Measurements from ENCODE around the gene S100A16.
"Not testable (repeated sequence)": the region's sequence is repeated elsewhere in the genome, so short reads cannot be mapped to it uniquely, and the experiment has no call there.

The S100A16 gene

DNA sequence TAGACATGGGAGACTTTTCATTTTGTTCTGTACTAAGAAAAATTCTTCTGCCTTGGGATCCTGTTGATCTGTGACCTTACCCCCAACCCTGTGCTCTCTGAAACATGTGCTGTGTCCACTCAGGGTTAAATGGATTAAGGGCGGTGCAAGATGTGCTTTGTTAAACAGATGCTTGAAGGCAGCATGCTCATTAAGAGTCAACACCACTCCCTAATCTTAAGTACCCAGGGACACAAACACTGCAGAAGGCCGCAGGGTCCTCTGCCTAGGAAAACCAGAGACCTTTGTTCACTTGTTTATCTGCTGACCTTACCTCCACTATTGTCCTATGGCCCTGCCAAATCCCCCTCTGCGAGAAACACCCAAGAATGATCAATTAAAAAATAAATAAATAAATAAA lies 29.4 kb downstream of the S100A16 start:
- not testable (repeated sequence) for DNase-seq

- DNase-seq = not testable (repeated sequence)
These were observed 30.1 kb downstream of the S100A16 start for GRCh38 chr1:153582836-153583235.

DNA sequence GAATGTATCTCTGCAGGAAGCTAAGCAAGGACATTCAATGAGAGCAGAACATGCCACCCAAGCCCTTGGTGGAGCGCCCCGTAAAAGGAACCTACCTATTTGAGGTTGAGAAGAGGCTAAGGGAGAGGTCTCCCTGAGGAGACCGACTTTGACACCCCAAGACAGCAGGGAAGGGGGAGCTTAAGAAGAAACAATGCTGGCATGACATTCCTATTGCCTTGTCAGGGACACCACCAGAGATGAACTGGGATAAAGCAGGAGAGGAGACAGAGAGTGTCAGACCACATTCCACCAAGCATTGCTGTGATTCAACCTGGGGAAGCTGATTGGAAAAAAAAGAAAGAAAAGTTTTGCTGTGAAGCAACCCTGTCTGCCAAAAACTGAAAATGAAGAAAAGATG lies 34.0 kb downstream of the S100A16 start:
- DNase-seq = no peak

DNA sequence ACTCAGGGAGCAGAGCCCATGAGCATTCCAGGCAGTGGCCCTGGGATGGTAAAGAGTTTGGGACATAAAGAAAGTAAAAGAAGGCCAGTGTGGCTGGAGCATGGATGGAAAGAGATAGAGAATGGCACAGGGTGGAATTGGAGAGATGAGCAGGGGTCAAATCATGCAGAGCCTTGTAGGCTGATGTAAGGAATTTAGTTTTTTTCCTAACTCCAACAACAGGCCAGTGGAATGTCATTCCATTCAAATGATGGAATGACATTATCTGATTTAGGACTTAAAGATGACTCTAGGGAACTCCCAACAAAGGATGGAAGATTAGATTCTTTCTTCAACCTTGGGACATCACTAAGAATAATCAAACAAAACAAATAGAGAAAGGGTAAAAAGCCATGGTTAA lies 34.4 kb downstream of the S100A16 start:
- DNase-seq = no peak

DNA sequence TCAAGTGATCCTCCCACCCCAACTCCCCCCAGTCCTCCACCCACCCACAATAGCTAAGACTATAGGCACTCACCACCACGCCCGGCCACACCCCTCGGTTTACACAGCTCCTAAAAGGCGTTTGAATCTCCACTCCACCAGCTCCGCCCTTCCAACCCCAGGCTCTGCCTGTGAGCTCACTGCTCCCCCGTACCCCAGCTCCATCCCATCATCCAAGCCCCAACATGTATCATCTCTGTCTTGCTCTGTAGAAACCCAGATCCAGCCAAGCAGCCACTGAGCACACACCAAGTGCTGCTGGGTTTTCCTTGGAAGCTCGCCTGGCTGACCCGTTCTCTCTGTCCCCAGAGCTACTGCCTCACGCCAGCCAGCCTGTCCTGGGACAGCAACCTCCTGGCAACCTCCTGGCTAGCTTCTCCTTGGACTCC lies 35.3 kb downstream of the S100A16 start:
- no peak for DNase-seq

DNA sequence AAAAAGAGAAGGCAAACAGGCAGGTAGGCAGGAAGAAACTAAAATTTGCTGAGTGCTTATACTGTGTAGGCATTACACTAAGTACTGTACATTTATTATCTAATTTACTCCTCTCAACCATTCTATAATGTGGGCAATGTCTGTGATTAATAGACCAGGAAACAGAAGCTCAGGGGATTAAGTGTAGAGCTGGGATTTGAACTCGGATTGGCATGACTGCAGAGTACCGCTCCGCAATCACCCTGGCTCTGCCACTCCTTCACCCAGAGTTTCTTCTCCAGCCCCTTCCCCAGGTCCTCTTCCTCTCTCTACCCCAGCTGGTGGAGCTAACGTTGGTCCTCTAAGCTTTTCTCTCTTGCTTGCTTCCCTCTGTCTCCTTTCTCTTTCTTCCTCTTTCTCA lies 35.8 kb downstream of the S100A16 start:
- no peak for DNase-seq

GRCh38 chr1:153575497-153575896 lies 37.4 kb downstream of the S100A16 start:
- not testable (repeated sequence) for DNase-seq

DNA sequence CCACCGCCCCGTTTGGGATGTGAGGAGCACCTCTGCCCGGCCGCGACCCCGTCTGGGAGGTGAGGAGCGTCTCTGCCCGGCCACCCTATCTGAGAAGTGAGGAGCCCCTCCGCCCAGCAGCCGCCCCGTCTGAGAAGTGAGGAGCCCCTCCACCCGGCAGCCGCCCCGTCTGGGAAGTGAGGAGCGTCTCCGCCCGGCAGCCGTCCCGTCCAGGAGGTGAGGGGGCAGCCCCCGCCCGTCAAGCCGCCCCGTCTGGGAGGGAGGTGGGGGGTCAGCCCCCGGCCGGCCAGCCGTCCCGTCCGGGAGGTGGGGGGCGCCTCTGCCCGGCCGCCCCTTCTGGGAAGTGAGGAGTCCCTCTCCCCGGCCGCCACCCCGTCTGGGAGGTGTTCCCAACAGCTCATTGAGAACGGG lies 37.9 kb downstream of the S100A16 start:
- not testable (repeated sequence) for DNase-seq

- DNase-seq = no peak
These were observed 39.6 kb downstream of the S100A16 start for GRCh38 chr1:153573351-153573750.

GRCh38 chr1:153572569-153573015 lies 40.3 kb downstream of the S100A16 start:
- DNase-seq = peak; percentile 65

DNA sequence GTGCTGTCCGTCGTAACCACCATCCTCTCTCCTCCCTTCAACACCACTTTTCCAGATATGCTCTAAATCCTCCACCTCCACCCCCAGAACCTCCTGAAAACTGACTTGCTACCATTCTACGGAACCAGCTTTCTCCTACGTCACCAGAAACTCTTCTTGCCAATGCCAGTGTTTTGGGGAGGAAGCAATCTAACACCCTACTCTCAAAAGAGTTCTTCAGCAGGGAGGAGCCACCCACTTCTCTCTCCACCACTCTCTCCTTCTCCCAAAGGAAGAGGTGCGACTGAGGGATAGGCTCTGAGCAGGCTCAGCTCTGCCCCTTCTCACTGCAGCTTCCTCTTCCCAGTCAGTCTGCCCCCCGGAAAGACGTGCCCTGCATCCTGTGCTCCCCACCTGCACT lies 41.2 kb downstream of the S100A16 start:
- DNase-seq = no peak

DNA sequence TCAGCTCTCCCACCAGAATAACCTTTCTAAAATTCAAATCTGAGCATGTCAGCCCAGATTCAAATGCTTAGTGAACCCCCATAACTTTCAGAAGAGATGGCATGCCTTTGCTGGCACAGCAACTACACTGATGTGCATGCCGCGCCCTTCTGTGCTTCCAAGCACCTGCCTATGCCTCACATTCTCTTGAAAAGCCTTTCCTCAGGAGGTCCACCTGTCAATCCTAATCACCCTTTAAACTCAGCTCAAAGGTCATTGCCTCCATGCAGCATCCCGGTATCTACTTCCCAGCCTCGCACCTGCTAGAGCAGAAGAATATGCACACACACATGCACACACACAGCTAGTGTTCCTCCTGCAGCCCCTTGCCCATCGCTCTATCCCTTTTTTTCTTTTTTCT lies 42.1 kb downstream of the S100A16 start:
- no peak for DNase-seq

- DNase-seq = no peak
These were observed 43.5 kb downstream of the S100A16 start for GRCh38 chr1:153569465-153569864.

DNA sequence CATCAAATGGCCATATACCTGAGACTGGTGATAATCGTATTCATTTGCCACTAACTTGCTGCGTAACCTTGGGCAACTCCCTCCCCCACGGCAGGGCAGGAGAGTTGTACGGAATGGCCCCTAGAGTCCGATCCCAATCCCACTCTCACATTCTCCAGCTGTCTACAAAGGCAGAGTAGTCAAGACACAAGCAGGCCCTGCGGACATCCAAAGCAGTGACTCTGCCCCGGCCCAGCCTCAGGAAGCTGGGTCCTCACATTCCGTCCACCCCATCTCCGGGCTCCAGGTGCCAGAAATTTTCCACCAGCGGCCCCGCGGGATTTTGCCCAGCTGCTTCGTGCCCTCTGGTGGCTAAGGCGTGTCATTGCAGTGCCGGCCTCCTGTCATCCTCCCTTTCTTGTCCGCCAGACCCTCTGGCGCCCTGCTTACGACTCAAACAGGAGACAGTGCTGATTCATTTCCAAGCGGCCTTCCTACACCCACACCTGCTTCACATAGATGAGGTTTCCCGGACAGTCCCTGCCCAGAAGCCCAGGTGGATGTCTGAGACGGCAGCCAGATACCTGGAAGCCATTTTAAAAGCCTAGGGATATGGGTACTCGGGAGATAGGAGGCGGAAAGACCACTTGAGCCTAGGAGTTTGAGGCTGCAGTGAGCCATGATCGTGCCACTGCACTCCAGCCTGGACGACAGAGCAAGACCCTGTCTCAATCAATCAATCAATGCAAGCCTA lies 44.4 kb downstream of the S100A16 start:
- DNase-seq = peak; percentile 87

- DNase-seq = peak; percentile 12
These were observed 45.1 kb downstream of the S100A16 start for GRCh38 chr1:153567621-153568366.

DNA sequence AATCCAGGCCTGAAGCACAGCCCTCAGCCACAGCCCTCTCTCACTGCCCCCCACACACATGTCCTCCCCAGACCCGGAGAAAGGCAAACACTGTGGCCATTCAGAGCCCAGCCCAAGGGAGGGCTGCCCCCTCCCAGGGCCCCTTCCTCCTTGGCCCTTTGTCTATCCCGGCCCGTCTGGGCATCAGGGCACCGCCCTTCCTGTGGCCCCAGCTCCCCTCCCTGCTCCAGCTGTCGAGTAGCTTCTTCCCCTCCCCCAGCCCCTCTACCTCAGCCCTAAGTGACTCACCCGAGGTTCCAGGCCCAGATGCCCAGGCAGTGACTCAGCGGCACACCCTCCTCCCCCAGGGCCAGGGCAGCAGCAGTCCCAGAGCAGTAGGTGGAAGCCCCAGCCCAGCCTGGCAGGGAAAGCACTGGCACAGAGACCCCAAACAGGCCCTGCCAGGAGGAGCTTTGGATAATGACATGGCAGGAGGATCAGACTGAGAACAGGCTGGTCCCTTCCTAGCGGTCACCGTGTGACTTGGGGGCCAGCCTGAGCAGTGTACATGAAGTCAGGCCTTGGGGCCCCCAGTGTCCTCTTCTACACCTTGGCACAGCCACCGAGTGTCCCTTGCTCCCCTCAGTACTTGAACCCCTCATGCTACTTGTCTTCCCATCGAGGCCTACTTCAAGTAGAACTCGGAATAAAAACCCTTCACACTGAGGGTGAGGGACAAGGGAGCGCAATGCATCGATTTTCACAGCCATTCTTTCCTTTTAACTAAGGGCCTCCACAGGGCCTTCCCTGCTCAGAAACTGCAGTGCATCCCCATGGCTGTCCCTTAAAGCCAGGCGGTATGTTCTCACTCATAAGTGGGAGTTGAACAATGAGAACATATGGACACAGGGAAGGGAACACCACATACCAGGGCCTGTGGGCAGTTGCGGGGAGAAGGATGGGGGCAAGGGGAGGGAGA lies 46.2 kb downstream of the S100A16 start:
- DNase-seq = peak; percentile 93

DNA sequence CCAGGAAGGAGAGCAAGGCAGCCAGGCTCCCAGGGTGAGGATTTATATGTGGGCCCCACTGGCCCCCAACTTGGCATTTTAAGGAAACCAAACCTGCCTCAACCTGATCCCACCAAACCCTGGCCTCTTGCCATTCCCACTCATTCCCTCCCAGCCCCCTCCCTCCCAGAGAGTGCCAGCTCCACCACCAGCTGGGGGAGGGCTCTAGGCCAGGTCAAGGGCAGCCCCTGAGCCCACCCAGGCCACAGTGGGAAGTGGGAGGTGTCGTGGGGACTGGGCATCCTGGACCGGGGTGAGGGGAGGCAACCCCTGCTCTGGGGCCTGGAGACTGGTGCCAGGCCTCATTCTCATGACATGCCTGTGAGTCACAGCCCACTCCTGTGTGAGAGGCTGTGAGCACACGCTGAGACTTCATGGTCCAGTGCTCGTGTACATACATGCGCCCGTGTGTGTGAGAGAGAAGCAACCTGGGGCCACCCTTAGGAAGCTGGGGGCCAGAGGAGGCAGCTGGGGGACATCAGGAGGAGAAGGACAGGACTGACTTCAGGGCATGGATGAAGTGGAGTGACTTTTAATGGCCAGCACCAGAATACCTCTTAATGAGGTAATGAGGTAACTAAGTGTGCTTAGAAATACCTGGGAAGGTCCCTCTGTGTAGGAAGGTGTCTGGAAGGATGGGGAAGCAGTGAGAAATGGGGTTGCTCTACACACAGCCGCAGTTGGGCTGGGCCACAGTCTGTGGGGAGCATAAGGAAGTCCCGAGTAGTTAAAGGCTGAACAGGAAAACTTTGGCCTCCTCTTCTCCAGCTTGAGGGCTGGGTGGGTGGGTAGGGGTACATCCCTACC lies 47.2 kb downstream of the S100A16 start, which contains the start of gene S100A2:
Gene S100A2 (minus strand): TSS at position 316 of the 846 bp plus-strand sequence. CDS start 1,967 bp downstream, outside the sequence.
- DNase-seq = peak; percentile 43

DNA sequence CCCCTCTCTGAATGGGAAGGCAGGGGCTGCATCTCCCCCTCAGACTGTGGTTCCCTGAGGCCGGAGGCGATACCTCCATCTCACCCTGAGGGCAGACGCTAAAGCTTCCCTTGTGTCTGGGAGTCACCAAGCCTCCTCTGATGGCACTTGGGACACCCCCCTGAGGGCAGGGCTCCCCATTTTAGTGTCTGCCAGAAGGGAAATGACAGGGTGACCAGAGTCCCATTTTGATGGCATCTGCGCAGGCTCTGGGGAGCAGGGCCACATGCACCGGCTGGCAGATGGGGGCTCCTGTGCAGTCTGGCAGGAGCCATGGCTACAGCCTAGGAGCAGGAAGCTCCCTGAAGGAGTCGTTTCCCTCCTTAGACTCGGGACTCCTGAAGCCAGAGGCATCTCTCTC lies 48.9 kb downstream of the S100A16 start:
- no peak for DNase-seq

GRCh38 chr1:153563483-153563901 lies 49.4 kb downstream of the S100A16 start:
- DNase-seq = no peak

GRCh38 chr1:153562021-153562420 lies 50.9 kb downstream of the S100A16 start:
- not testable (repeated sequence) for DNase-seq

GRCh38 chr1:153561466-153561985 lies 51.4 kb downstream of the S100A16 start:
- DNase-seq = no peak

Measured in T1000 (cell line).